Activated CD4-positive, CD25-positive, alpha-beta regulatory T cell (primary cell): Measurements from ENCODE around the gene CTNNA1.

ENCODE experiments used
- DNase-seq, 4 experiments: peaks; one replicate each; lab custom pipeline; 2025; lab: John Stamatoyannopoulos, UW

The CTNNA1 gene

GRCh38 chr5:138966236-138966985 lies 213.2 kb downstream of the CTNNA1 start:
- no peak for DNase-seq

GRCh38 chr5:138967791-138968448 lies 214.7 kb downstream of the CTNNA1 start:
- DNase-seq, result no peak

- DNase-seq, result no peak
Observed at GRCh38 chr5:138968601-138969000, 215.4 kb downstream of the CTNNA1 start.

GRCh38 chr5:138969323-138970002 lies 216.2 kb downstream of the CTNNA1 start:
- no peak for DNase-seq

- DNase-seq, result no peak
Observed at GRCh38 chr5:138972230-138972629, 219.0 kb downstream of the CTNNA1 start.

- DNase-seq, result no peak
Observed at GRCh38 chr5:138972836-138973235, 219.6 kb downstream of the CTNNA1 start.

GRCh38 chr5:138974227-138975063 lies 221.2 kb downstream of the CTNNA1 start:
- DNase-seq, result no peak

GRCh38 chr5:138975098-138975847 lies 222.0 kb downstream of the CTNNA1 start:
- DNase-seq, result no peak

GRCh38 chr5:138978080-138978479 lies 224.9 kb downstream of the CTNNA1 start:
- DNase-seq, result no peak

- DNase-seq, result no peak
Observed at GRCh38 chr5:138978581-138978980, 225.4 kb downstream of the CTNNA1 start.

GRCh38 chr5:138979684-138980280 lies 226.6 kb downstream of the CTNNA1 start:
- no peak for DNase-seq

GRCh38 chr5:138980441-138980840 lies 227.2 kb downstream of the CTNNA1 start:
- DNase-seq, result no peak

GRCh38 chr5:138981131-138981530 lies 227.9 kb downstream of the CTNNA1 start:
- no peak for DNase-seq

GRCh38 chr5:138981586-138981985 lies 228.4 kb downstream of the CTNNA1 start:
- no peak for DNase-seq

- no peak for DNase-seq
Observed at GRCh38 chr5:138983984-138984383, 230.8 kb downstream of the CTNNA1 start.
